ENCODE results near the gene ANKRD33.

DNA sequence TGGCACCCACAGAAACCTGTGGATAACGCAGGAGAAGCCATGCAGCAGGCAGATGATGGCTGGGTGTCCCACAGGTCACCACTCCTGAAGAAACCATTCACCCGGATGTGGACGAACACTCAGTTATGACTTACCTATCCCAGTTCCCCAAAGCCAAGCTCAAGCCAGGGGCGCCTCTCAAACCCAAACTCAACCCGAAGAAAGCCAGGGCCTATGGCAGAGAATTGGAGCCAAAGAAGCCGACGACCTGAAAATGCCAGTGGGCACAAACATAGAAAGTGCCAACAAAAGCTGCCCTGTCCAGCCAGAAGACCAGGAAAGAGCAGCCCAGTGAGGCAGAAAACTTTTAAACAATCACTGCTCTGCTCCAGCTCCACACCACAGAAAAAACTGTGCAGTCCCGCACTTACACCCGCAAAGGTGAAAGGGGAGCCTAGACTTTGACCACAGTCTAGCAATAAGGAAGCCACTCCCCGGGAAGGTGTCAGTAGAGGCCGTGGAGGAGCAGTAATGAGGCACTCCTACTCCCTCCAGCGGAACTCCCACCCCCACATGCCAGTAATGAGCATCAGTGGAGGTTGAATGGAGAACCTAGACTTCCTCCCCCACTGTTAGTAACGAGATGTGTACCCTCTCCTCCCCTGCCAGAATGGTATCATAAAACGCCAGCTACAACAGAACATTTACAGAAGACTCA lies 13.4 kb downstream of the ANKRD33 start:
- TF ChIP-seq POLR2A (IDR thresholded peaks at IDR 0.05) (no peak), CTCF (IDR thresholded peaks at IDR 0.05) (no peak), POLR2AphosphoS5 (IDR thresholded peaks at IDR 0.05) (no peak), EP300 (IDR thresholded peaks at IDR 0.05) (no peak)
